ENCODE results near the gene HSP90AB1. TPM values are rescaled to one million over a fixed set of nuclear protein-coding genes. Genes with fewer than 3 reads are reported as not detected.

Gene HSP90AB1
- total RNA-seq, 3 donors from 2014 or later (not counting 1 experiment from before 2014, with no cell fraction given): 256 to 372 (median 308) TPM

DNA sequence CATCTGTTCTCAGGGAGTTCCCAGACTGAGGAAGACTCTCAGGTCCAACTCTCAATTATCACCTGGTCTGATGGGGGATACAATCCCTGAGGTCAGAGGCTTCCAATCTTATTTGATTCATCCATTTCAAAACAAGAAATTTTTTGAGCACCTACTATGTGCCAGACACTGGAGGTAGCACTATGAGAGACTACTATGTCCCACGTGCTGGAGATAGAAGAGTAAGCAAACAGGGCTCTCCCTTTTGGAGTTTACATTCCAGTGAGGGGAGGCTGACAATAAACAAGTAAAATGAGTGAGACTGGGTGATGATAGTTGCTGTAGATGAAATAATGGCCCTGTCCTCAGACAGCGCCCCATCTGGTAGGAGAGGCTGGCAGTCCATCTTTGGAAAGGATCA, 39.8 kb downstream of the HSP90AB1 start:
- no peaks in the 10 kb centered on the region for H3K4me1 ChIP-seq (ENCODE audit: control insufficient read depth, insufficient read depth, low read length)
- TF ChIP-seq, protein P1, sequence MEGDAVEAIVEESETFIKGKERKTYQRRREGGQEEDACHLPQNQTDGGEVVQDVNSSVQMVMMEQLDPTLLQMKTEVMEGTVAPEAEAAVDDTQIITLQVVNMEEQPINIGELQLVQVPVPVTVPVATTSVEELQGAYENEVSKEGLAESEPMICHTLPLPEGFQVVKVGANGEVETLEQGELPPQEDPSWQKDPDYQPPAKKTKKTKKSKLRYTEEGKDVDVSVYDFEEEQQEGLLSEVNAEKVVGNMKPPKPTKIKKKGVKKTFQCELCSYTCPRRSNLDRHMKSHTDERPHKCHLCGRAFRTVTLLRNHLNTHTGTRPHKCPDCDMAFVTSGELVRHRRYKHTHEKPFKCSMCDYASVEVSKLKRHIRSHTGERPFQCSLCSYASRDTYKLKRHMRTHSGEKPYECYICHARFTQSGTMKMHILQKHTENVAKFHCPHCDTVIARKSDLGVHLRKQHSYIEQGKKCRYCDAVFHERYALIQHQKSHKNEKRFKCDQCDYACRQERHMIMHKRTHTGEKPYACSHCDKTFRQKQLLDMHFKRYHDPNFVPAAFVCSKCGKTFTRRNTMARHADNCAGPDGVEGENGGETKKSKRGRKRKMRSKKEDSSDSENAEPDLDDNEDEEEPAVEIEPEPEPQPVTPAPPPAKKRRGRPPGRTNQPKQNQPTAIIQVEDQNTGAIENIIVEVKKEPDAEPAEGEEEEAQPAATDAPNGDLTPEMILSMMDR (IDR thresholded peaks at IDR 0.05): no peak
- Mint-ChIP-seq H3K4me1 (no peaks in the 10 kb centered on the region), H3K4me3 (no peak overlapping the region), H3K36me3 (no peaks in the 10 kb centered on the region), H3K27me3 (ENCODE audit: low read depth in 2 of 2) (peaks cover 53 to 74% of the 10 kb centered on the region in 2 donors), H3K27ac (no peak overlapping the region), H3K9me3 (no peaks in the 10 kb centered on the region)
- peaks cover 9% of the 10 kb centered on the region for H3K27me3 ChIP-seq (ENCODE audit: control insufficient read depth, insufficient read depth, low read length)
- no peaks in the 10 kb centered on the region for H3K36me3 ChIP-seq (ENCODE audit: control insufficient read depth, insufficient read depth, low read length)
- no peak overlapping the region for H3K27ac ChIP-seq (ENCODE audit: low read length)
- no peak for ATAC-seq
- H3K9me3 ChIP-seq (ENCODE audit: control insufficient read depth, insufficient read depth, low read length): no peaks in the 10 kb centered on the region
- DNase-seq: no peak
- no peak overlapping the region for H3K4me3 ChIP-seq (ENCODE audit: low read length)
- intact Hi-C loops (cut with micrococcal nuclease): no loop called here
- WGBS (ENCODE audit: insufficient coverage): 69% methylated on average over 2 of the region's 2 CpGs

DNA sequence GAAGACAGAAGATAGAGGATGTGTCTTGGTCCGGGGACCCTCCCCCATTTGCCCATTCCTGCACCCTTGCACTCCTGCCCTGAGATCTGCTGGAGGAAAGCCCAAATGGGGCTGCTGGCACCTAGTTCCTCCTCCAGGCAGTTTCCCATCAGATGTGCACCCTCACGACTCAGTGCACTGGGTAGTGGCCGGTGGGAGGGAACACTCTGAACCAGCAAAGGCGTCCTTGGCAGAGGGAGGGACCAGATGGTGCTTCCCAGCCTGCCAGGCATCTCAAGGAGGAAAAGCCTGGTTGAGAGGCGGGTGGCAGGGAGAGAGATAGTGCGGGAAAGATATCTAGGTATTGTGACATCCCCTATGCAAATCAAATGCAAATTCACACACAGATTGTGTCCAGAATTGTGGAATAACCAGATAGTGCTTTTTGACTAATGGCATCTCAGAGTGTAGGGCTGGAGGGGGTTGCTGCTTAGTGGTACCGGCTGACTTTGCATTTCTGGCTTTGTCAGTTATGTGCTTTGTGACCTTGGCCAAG, 42.9 kb downstream of the HSP90AB1 start:
- no peaks in the 10 kb centered on the region for H3K9me3 Mint-ChIP-seq
- H3K4me1 Mint-ChIP-seq: no peaks in the 10 kb centered on the region
- Histone ChIP-seq H3K36me3 (ENCODE audit: control insufficient read depth, insufficient read depth, low read length) (no peaks in the 10 kb centered on the region), H3K4me1 (ENCODE audit: control insufficient read depth, insufficient read depth, low read length) (no peaks in the 10 kb centered on the region), H3K4me3 (ENCODE audit: low read length) (no peak overlapping the region), H3K9me3 (ENCODE audit: control insufficient read depth, insufficient read depth, low read length) (no peaks in the 10 kb centered on the region), H3K27ac (ENCODE audit: low read length) (no peak overlapping the region), H3K27me3 (ENCODE audit: control insufficient read depth, insufficient read depth, low read length) (peaks cover 22% of the 10 kb centered on the region)
- peaks cover 54 to 64% of the 10 kb centered on the region in 2 donors for H3K27me3 Mint-ChIP-seq (ENCODE audit: low read depth in 2 of 2)
- intact Hi-C loops (cut with micrococcal nuclease): no loop called here
- H3K36me3 Mint-ChIP-seq: no peaks in the 10 kb centered on the region
- no peak for ATAC-seq
- DNase-seq: no peak
- H3K27ac Mint-ChIP-seq: no peak overlapping the region
- TF ChIP-seq, protein P1 (IDR thresholded peaks at IDR 0.05): no peak
- no peak overlapping the region for H3K4me3 Mint-ChIP-seq
- WGBS (ENCODE audit: insufficient coverage): 60% methylated on average over 7 of the region's 7 CpGs

DNA sequence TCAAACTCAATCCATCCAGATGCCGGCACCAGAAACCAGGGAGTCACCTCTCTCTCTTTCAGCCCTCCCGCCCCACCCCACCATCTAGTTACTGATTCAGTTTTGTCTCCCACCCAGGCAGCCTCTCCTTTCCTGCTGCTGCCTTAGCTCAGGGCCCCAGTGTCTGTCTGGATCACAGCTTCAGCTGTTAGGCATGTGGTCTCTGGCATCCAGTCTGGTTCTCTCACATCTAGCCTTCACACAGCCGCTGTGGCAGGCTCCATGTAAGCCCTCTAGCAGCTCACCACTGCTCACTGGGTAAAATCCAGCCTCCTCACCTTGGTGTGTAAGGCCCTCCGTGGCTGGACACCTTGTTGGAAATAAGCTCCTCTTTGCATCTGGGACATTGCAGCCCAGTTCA, 44.9 kb downstream of the HSP90AB1 start:
- no peak overlapping the region for H3K4me3 Mint-ChIP-seq
- TF ChIP-seq, protein P1 (IDR thresholded peaks at IDR 0.05): no peak
- Histone ChIP-seq H3K36me3 (ENCODE audit: control insufficient read depth, insufficient read depth, low read length) (no peaks in the 10 kb centered on the region), H3K9me3 (ENCODE audit: control insufficient read depth, insufficient read depth, low read length) (no peaks in the 10 kb centered on the region), H3K4me3 (ENCODE audit: low read length) (no peak overlapping the region), H3K4me1 (ENCODE audit: control insufficient read depth, insufficient read depth, low read length) (peaks cover 4% of the 10 kb centered on the region), H3K27ac (ENCODE audit: low read length) (no peak overlapping the region), H3K27me3 (ENCODE audit: control insufficient read depth, insufficient read depth, low read length) (peaks cover 36% of the 10 kb centered on the region)
- no peak for ATAC-seq
- intact Hi-C loops (cut with micrococcal nuclease): no loop called here
- H3K9me3 Mint-ChIP-seq: no peaks in the 10 kb centered on the region
- no peak overlapping the region for H3K27ac Mint-ChIP-seq
- no peaks in the 10 kb centered on the region for H3K36me3 Mint-ChIP-seq
- H3K4me1 Mint-ChIP-seq: peaks cover 0 to 5% of the 10 kb centered on the region in 2 donors
- no peak for DNase-seq
- 77% methylated on average over 4 of the region's 4 CpGs for WGBS (ENCODE audit: insufficient coverage)
- peaks cover 61 to 62% of the 10 kb centered on the region in 2 donors for H3K27me3 Mint-ChIP-seq (ENCODE audit: low read depth in 2 of 2)

All from natural killer cell (primary cell).